Stimulated activated naive CD8-positive, alpha-beta T cell treated with anti-CD3 and anti-CD28 coated beads, Interleukin-15, amount 100 ng/mL, for 72 hours (primary cell): Measurements from ENCODE around the gene KRTAP10-9.
"Not testable (repeated sequence)": the region's sequence is repeated elsewhere in the genome, so short reads cannot be mapped to it uniquely, and the experiment has no call there.

Experiments used
- ATAC-seq: fragments of 150-1000 bp; cut with Tn5 transposase; 2 replicates; pipeline ENCODE4 v1.10.0; 2021; ENCODE audit warnings: mild to moderate bottlenecking, moderate library complexity
- DNase-seq, 2 donors: peaks; one replicate each; pipeline ENCODE4 v3.0.0; 2021 to 2022
- H3K27ac Mint-ChIP-seq, 2 donors: one replicate each; pipeline ENCODE4 v1.8.0; 2022; ENCODE audit warnings: mild to moderate bottlenecking in 2 of 2, mixed read lengths in 2 of 2, moderate library complexity in 2 of 2
- H3K27me3 Mint-ChIP-seq: one replicate; pipeline ENCODE4 v1.8.0; 2022; ENCODE audit warnings: mixed read lengths
- H3K4me1 Mint-ChIP-seq: one replicate; pipeline ENCODE4 v1.8.0; 2022; ENCODE audit warnings: mild to moderate bottlenecking, mixed read lengths
- H3K4me3 Mint-ChIP-seq, 2 donors: one replicate each; pipeline ENCODE4 v1.8.0; 2022; ENCODE audit warnings: mild to moderate bottlenecking in 2 of 2, mixed read lengths in 2 of 2, moderate library complexity in 1 of 2
- H3K9me3 Mint-ChIP-seq, 2 donors: one replicate each; pipeline ENCODE4 v1.8.0; 2022; ENCODE audit warnings: mixed read lengths in 2 of 2

The KRTAP10-9 gene

GRCh38 chr21:44654576-44655175 lies 27.8 kb downstream of the KRTAP10-9 start, which contains the start of gene KRTAP12-4:
Gene KRTAP12-4 (minus strand): TSS chr21:44654659. CDS start chr21:44654614, 45 bp downstream.
- Mint-ChIP-seq H3K4me3 (peak within 1 kb of the TSS in 1 of 2 donors; percentile 13), H3K27ac (peak within 1 kb of the TSS; percentile 20 to 94), H3K9me3 (peaks cover 17 to 57% of the 10 kb centered on the region in 2 donors), H3K27me3 (no peaks in the 10 kb centered on the region), H3K4me1 (peaks cover 79% of the 10 kb centered on the region)
- DNase-seq, result no peak
- no peak for ATAC-seq

DNA sequence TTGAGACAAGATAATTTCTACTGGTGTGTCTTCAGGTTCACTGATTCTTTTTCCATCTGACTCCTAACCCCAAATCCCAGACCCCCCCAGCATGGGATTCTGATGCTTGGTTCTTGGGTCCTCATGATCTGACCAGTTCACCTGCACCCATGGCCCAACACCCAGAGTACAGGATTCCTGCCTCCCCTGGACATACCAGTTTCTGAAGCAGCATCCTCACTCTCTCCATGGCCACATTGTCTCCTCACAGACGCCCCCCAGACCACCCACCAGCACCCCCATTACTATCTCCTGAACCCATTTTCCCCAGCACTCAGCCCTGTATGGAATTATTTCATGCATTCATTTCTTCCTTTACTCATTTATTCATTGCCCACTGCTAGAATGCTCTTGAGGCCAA lies 30.0 kb downstream of the KRTAP10-9 start:
- DNase-seq, result no peak
- H3K9me3 Mint-ChIP-seq, result peaks cover 17 to 69% of the 10 kb centered on the region in 2 donors
- H3K4me1 Mint-ChIP-seq, result peaks cover 71% of the 10 kb centered on the region
- peak overlapping the region; percentile 75 to 77 for H3K4me3 Mint-ChIP-seq
- no peaks in the 10 kb centered on the region for H3K27me3 Mint-ChIP-seq
- H3K27ac Mint-ChIP-seq, result peak overlapping the region in 1 of 2 donors; percentile 84
- no peak for ATAC-seq

- Mint-ChIP-seq H3K9me3 (peaks cover 17 to 76% of the 10 kb centered on the region in 2 donors), H3K4me3 (peak within 1 kb of the TSS; percentile 75 to 77), H3K27me3 (no peaks in the 10 kb centered on the region), H3K4me1 (peaks cover 71% of the 10 kb centered on the region), H3K27ac (peak within 1 kb of the TSS; percentile 84 to 92)
- ATAC-seq, result peak; percentile 84
- DNase-seq, result peak in 1 of 2 donors; percentile 31
These were observed 31.0 kb downstream of the KRTAP10-9 start, which contains the start of gene KRTAP12-3 for GRCh38 chr21:44657635-44658540. Gene KRTAP12-3 (plus strand): TSS chr21:44657932. CDS start chr21:44657980, 48 bp downstream.

GRCh38 chr21:44658541-44658910 lies 31.6 kb downstream of the KRTAP10-9 start:
- Mint-ChIP-seq H3K4me1 (peaks cover 69% of the 10 kb centered on the region), H3K4me3 (peak overlapping the region; percentile 75 to 77), H3K27ac (peak overlapping the region; percentile 1 to 24), H3K9me3 (peaks cover 21 to 72% of the 10 kb centered on the region in 2 donors), H3K27me3 (no peaks in the 10 kb centered on the region)
- ATAC-seq (no peak), DNase-seq (no peak)

GRCh38 chr21:44658913-44659595 lies 32.2 kb downstream of the KRTAP10-9 start:
- Mint-ChIP-seq H3K4me3 (peak overlapping the region; percentile 75 to 77), H3K27ac (peak overlapping the region in 1 of 2 donors; percentile 72), H3K4me1 (peaks cover 64% of the 10 kb centered on the region), H3K27me3 (no peaks in the 10 kb centered on the region), H3K9me3 (peaks cover 23 to 67% of the 10 kb centered on the region in 2 donors)
- no peak for DNase-seq
- peak; percentile 54 for ATAC-seq

- H3K27me3 Mint-ChIP-seq, H3K4me3 Mint-ChIP-seq, ATAC-seq, DNase-seq: not testable (repeated sequence)
- H3K9me3 Mint-ChIP-seq, result peaks cover 16 to 44% of the 10 kb centered on the region in 2 donors
- H3K4me1 Mint-ChIP-seq, result peaks cover 39% of the 10 kb centered on the region
- H3K27ac Mint-ChIP-seq, result peak overlapping the region in 1 of 2 donors; percentile 55
These were observed 34.7 kb downstream of the KRTAP10-9 start for GRCh38 chr21:44661567-44661966.

- Mint-ChIP-seq H3K27ac (no peak overlapping the region), H3K9me3 (peaks cover 11 to 29% of the 10 kb centered on the region in 2 donors), H3K4me3 (no peak overlapping the region), H3K27me3 (no peaks in the 10 kb centered on the region), H3K4me1 (peaks cover 10% of the 10 kb centered on the region)
- no peak for DNase-seq
- no peak for ATAC-seq
These were observed 37.8 kb downstream of the KRTAP10-9 start for GRCh38 chr21:44664691-44665090.

GRCh38 chr21:44666401-44667320 lies 39.8 kb downstream of the KRTAP10-9 start, which contains the start of gene KRTAP12-2:
Gene KRTAP12-2 (minus strand): TSS chr21:44666927. CDS start chr21:44666886, 41 bp downstream.
- Mint-ChIP-seq H3K4me3 (no peak within 1 kb of the TSS), H3K27ac (peak within 1 kb of the TSS in 1 of 2 donors; percentile 3), H3K4me1 (peaks cover 8% of the 10 kb centered on the region), H3K27me3 (no peaks in the 10 kb centered on the region), H3K9me3 (peaks cover 15 to 39% of the 10 kb centered on the region in 2 donors)
- DNase-seq, result no peak
- no peak for ATAC-seq

DNA sequence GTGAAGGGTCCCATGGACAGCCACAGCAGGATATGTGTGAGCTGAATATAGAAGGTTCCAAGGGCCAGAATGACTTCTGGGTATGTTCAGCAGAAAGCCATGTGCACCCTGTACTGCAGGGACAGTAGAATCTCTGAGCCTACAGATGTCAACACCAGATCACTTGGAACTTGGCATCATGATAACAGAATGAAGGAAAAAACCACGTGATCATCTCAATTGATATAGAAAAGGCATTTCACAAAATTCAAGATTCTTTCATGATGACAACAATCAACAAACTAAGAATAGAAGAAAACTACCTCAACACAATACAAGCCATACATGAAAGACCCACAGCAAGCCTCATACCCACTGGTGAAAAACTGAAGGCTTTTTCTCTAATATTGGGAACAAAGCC lies 40.7 kb downstream of the KRTAP10-9 start:
- DNase-seq, result no peak
- no peak for ATAC-seq
- H3K4me3 Mint-ChIP-seq, result no peak overlapping the region
- no peaks in the 10 kb centered on the region for H3K27me3 Mint-ChIP-seq
- peaks cover 8% of the 10 kb centered on the region for H3K4me1 Mint-ChIP-seq
- H3K27ac Mint-ChIP-seq, result no peak overlapping the region
- H3K9me3 Mint-ChIP-seq, result peaks cover 15 to 37% of the 10 kb centered on the region in 2 donors

- Mint-ChIP-seq H3K27ac (no peak overlapping the region), H3K4me3 (no peak overlapping the region), H3K27me3 (no peaks in the 10 kb centered on the region), H3K4me1 (peaks cover 8% of the 10 kb centered on the region), H3K9me3 (peaks cover 26 to 55% of the 10 kb centered on the region in 2 donors)
- no peak for ATAC-seq
- DNase-seq, result no peak
These were observed 43.9 kb downstream of the KRTAP10-9 start for GRCh38 chr21:44670642-44671432.

DNA sequence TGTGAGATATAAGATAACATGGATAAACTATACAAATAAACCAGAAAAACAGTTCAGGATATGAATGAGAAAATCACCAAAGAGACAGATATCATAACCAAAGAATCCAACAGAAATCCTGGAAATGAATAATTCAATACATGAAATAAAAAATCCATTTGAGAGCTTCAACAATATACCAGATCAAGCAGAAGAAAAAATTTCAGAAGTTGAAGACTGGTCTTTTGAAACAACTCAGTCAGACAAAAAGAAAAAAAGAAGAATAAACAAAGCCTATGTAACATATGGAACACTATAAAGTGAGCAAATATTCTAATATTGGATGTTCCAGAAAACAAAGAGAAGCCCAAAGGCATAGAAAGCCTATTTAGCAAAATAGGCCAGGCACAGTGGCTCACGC lies 45.0 kb downstream of the KRTAP10-9 start:
- H3K4me3 Mint-ChIP-seq, result no peak overlapping the region
- DNase-seq, result no peak
- ATAC-seq, result no peak
- H3K27me3 Mint-ChIP-seq, result no peaks in the 10 kb centered on the region
- H3K4me1 Mint-ChIP-seq, result peaks cover 8% of the 10 kb centered on the region
- peak overlapping the region in 1 of 2 donors; percentile 41 for H3K27ac Mint-ChIP-seq
- peaks cover 29 to 55% of the 10 kb centered on the region in 2 donors for H3K9me3 Mint-ChIP-seq

- Mint-ChIP-seq H3K27ac (no peak overlapping the region), H3K4me3 (no peak overlapping the region), H3K9me3 (peaks cover 16 to 18% of the 10 kb centered on the region in 2 donors), H3K4me1 (no peaks in the 10 kb centered on the region), H3K27me3 (no peaks in the 10 kb centered on the region)
- DNase-seq (no peak), ATAC-seq (no peak)
These were observed 51.0 kb downstream of the KRTAP10-9 start for GRCh38 chr21:44677881-44678280.
